AG10803 (cell line): ENCODE measurements around the gene MED27.

Source experiments
- DNase-seq: peaks from one replicate; pipeline ENCODE4 v3.0.0; 2010; ENCODE audit warnings: low read depth
- H3K4me3 ChIP-seq: 2 replicates; pipeline ENCODE4 v1.5.1; 2011; ENCODE audit warnings: mild to moderate bottlenecking, low read length, control low read depth
- TF ChIP-seq, protein P1 (sequence below): conservative IDR thresholded peaks from 2 replicates; pipeline ENCODE4 v1.5.1; 2011; ENCODE audit warnings: mild to moderate bottlenecking, low read length, control low read depth, inconsistent platforms

The MED27 gene

DNA sequence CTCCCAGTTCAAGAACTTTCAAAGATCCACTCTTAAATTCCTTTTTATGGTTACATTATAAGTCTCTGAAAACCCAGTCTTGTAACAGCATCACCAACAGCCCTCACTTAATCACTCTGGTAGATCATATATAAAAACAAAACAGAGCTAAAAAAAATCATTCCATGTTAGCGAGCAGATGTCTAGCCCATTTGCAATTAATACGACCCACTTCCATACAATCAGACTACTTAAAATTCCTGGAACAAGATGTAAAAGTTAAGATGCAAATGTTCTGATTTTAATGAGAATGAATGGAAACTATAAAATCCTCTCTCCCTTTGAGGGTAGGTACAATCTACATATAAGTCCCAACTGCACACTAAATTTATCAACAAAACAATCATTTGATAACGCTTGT is 167.0 kb downstream of the MED27 start:
- no peak for DNase-seq
- no peak overlapping the region for H3K4me3 ChIP-seq
- TF ChIP-seq, protein P1, sequence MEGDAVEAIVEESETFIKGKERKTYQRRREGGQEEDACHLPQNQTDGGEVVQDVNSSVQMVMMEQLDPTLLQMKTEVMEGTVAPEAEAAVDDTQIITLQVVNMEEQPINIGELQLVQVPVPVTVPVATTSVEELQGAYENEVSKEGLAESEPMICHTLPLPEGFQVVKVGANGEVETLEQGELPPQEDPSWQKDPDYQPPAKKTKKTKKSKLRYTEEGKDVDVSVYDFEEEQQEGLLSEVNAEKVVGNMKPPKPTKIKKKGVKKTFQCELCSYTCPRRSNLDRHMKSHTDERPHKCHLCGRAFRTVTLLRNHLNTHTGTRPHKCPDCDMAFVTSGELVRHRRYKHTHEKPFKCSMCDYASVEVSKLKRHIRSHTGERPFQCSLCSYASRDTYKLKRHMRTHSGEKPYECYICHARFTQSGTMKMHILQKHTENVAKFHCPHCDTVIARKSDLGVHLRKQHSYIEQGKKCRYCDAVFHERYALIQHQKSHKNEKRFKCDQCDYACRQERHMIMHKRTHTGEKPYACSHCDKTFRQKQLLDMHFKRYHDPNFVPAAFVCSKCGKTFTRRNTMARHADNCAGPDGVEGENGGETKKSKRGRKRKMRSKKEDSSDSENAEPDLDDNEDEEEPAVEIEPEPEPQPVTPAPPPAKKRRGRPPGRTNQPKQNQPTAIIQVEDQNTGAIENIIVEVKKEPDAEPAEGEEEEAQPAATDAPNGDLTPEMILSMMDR, result no peak

DNA sequence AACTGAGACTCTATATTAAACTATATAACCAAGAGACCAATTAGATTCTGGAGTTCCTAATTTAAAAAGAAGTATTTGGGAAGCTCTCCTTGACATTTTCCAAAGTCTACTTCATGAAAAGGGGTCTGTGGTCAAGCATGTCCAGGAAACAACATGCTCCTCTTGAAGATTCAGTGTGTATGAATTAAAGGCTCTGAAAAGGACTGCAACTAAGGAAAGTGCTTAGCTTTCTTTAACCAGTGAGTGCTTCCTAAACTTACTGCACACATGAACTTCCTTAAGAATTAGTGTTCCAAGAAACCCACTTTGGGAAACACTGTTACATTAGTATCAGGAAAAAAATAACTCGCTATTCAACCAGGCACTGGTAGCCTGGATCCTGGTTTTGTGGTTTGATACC is 167.6 kb downstream of the MED27 start:
- TF ChIP-seq, protein P1, result no peak
- DNase-seq, result no peak

DNA sequence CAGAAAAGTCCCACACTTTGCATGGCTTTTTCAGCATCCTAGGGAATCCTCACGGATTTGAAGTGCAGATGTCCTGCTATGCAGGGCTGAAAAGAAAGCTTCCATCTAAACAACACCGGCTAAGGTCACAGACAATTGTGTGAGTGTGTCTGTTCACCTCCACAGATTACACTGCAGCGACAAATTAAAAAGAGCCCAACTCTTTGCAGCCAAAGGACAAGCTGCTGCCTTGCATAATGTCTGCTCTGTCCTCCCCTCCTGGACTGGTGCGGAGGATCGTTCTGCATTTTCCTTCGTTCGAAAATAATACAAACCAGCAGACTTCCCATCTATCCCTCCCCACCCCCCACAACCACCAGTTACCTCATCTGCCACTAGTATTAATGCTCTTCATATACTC is 169.1 kb downstream of the MED27 start:
- DNase-seq, result no peak
- TF ChIP-seq, protein P1, result no peak
- H3K4me3 ChIP-seq, result no peak overlapping the region

More for the DNA sequence above, 167.6 kb downstream of the MED27 start:
- no peak overlapping the region for H3K4me3 ChIP-seq

DNA sequence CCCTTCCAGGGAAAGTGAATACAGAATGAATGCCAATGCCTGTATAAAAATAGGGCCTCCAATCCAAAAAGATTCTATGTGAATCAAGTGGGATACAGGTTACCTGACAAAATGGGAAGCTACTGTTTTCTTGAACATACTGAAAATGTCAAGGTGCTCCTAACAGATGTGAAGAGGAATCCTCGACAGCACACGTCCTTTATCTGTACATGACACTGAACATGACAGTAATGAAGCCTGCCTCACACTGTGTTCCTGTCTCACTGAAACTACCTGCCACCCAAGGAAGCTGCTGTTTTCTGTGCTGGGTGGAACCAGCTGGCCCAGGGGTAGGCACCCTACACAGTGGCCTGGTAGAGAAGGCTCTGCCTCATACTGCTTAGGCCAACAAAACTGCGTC is 174.5 kb downstream of the MED27 start:
- no peak for DNase-seq
- H3K4me3 ChIP-seq, result no peak overlapping the region
- TF ChIP-seq, protein P1, result no peak

DNA sequence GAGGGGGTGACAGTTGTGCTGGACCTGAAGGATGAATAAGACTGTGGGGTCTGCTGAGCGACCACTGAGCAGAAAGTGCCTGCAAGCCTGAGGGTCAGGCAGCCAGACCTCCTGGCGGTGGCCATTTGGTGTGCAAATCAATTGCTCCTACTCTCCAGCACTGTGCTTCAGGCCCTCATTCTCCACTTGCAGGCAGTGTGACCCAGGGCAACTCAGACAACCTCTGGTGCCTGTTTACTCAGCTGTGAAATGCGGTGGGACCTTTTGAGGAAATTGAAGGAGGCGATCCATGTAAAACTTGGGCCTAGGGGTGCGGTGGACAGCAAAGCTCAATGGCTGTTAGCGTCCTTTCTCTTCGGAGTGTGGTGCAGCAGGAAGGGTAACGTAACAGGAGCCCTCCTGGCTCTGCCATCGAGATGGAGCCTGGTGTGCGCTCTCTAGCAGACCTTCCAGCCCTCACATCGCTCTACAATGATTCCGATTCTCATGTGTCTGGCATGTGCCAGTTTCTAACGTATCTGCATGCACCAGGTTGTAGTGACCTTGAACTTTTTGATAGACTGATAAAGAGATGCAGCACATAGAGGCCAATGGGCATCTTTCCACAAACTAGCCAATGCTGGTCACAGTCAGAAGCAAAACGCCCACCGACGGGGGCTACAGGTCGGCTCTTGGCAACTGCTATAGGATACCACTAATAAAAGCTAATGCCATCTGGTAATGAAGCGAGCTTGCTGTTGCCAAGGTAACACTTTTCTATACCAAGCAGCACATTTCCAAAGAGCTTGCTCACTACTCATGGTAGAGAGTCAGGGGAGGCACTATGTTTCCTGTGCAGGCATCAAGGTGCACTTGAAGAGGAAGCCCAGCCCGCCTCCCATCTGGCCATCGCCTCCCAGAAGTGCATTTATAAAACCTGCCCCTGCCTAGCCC is 180.1 kb downstream of the MED27 start:
- TF ChIP-seq, protein P1, result no peak
- DNase-seq, result no peak
- H3K4me3 ChIP-seq, result no peak overlapping the region

DNA sequence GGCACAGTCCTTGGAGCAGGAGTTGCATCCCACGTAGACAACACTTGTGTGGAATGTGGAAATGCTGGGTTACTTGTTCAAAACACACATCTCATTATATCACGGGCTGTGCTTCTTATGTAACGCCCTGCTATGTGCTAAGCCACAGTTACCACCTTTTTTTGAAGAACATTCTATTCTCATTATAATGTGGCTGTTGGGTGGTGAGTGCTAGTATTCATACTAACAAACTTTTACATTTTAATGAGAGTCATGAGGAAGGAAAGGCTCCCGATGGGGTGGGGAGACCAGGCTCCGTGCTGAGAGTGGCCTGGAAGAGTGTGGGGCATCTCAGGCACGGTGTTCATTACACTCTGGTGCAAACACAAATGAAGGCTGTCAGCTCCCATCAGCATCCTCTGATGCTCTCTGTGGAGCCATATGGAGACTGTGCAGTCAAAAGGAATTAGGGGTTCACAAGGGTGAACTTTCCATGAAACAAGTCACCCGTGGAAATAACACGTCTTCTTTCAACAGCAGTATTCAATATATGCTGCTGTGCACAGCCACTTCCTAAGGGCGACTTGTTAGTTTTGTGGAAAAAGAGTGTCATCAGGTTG is 186.7 kb downstream of the MED27 start:
- no peak overlapping the region for H3K4me3 ChIP-seq
- TF ChIP-seq, protein P1, result no peak
- no peak for DNase-seq
